Measurements from ENCODE around the gene IRF5. TPM values are rescaled to one million over a fixed set of nuclear protein-coding genes. Genes with fewer than 3 reads are reported as not detected.

The IRF5 gene
- total RNA-seq, 1 experiment from 2014 or later, result 2.4 TPM

DNA sequence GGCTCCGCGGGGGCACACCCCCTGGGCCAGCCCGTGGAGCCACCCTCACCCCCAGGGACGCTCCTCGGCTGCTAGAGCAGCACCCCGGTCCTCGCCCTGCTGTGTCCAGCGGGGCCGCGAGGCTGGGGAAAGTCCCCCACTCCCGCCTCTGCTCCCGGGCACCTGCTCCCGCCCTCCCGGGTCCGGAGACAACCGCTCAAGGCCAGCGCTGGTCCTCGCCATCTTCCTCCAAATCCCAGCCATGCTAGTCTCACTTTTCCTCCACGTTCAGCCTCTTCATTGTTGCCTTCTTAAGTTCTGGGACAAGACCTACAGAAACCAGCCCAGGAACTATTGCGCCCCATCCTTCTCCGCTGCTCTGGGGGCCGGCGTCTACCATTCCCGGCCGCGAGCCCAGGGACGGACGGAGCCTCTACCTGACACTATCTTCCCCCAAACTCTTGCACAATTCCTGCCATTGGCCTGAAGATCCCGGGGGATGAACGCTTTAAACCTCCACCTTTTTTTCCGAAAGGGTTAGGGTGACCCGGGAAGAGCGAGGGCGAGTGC is 22.4 kb upstream of the IRF5 start:
- Histone ChIP-seq H3K9me3 (no peaks in the 10 kb centered on the region), H3K36me3 (no peaks in the 10 kb centered on the region), H3K4me3 (no peak overlapping the region), H3K27me3 (no peaks in the 10 kb centered on the region)
- DNase-seq, result no peak

DNA sequence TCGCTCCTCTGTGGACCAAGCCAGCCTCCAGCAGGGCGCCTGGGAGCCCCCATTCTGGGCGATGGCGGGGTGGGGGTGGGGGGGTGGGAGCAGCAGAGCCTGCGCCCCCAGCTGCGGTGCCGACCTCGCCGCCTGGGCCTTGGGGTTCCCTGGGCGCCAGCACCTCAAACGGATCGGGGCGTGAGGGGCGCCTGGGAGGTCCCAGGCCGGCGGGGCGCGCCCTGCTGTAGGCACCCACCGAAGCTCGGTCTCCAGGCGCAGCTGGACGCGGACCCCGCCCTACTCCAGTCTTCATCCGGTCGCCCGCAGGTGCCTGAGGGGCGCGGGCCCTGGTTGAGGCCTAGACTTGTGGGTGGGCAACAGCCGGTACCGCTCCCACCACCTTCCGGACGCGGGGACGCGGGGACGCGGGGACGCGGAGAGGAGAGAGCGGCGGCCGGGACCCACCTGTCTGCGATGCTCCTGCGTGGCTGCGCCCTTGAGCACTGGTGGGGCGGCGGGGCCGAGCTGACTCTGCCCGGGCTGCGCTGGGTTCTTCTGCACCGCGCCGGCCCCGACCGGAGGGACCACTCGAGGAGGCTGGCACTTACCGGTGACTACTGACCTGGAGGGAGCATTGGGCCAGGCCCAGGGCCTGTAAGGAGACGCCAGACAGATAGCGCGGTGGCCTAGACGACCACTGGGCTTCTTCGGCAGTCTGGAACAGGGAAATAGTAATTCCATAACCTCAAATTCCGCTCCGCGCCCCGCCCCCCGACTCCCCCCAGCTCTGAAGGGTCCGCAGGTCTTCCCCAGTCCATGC is 21.7 kb upstream of the IRF5 start:
- no peak for DNase-seq
- H3K36me3 ChIP-seq, result no peaks in the 10 kb centered on the region
- H3K9me3 ChIP-seq, result no peaks in the 10 kb centered on the region
- no peak overlapping the region for H3K4me3 ChIP-seq
- H3K27me3 ChIP-seq, result no peaks in the 10 kb centered on the region

DNA sequence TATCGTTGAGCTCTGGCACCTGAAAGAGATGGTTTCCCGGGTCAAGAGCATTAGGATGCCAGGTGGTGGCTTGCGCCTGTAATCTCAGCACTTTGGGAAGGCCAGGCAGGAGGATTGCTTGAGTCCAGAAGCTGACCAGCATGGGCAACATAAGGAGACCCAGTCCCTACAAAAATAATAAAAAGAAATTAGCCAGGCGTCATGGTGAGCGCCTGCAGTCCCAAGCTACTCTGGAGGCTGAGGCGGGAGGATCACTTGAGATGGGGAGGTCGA is 21.1 kb upstream of the IRF5 start:
- Histone ChIP-seq H3K27me3 (no peaks in the 10 kb centered on the region), H3K36me3 (no peaks in the 10 kb centered on the region)

DNA sequence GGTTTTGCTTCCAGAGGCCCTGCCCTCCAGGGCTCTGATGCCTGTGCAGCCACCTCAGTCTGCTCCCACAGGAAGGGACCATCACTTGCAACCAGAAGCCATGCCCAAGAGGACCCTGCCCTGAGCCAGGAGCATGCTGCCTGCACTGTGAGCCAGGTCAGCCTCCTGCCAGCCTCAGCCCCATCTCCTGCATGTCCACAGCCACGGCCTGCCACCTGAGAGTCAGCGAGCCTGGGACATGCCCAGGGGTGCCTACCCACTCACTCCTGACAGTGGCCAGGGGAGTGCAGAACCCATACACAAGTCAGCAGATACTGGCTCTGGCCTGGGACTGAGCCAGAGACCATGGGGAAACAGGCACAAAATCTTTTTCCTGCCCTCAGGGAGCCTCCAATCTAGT is 20.6 kb upstream of the IRF5 start:
- Histone ChIP-seq H3K9me3 (no peaks in the 10 kb centered on the region), H3K27me3 (no peaks in the 10 kb centered on the region), H3K4me3 (no peak overlapping the region), H3K36me3 (no peaks in the 10 kb centered on the region)
- DNase-seq, result no peak

More for the DNA sequence above, 21.1 kb upstream of the IRF5 start:
- DNase-seq, result no peak
- Histone ChIP-seq H3K9me3 (no peaks in the 10 kb centered on the region), H3K4me3 (no peak overlapping the region)

DNA sequence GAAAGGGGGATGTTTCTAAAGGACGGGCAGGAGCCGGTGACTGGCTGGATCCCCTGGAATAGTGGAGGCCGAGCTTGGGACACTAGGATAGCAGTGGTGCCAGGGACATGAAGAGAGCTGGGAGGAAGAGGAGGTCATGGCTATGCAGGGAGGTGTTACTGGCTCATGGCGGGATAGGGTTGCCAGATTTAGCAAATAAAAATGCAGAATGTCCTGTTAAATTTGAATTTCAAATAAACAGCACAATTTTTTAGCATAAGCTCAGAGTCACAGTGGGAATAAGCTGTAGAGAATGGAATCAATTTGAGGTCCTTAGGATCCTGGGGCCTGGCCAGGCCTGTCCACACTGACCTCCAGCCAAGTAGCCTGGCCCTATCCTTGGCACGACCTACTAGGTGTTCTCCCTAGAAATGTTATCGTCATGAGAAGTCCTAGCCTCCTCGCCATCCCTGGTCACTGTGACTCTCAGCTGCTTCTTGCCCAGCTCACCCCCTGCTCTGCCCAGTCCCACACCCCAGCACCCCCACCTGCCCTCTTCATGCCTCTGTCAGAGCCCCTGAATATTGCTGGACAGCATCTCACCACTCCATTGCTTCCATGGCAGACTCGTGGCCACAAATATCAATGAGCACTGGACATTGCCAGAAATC is 19.6 kb upstream of the IRF5 start:
- DNase-seq, result no peak
- Histone ChIP-seq H3K36me3 (no peaks in the 10 kb centered on the region), H3K4me3 (no peak overlapping the region), H3K27me3 (no peaks in the 10 kb centered on the region), H3K9me3 (no peaks in the 10 kb centered on the region)

DNA sequence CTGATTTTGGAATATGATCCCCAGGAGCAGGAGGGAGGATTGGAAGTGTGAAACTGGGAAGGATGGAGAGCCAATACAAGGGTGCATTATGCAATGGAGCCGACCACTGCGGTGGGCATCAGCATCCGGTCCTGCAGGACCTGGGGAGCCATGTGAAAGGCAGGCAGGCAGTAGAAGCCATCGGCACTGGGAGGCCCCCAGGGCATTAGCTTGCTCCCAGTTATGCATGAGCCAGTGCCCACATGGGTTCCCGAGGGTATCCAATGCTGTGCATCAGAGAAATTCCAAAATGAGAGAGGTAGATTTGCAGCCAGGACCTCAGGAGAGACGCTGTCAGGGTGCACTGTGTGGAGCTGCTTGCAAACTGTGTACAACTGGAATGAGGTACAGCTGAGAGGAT is 18.5 kb upstream of the IRF5 start:
- Histone ChIP-seq H3K9me3 (no peaks in the 10 kb centered on the region), H3K36me3 (no peaks in the 10 kb centered on the region), H3K4me3 (no peak overlapping the region), H3K27me3 (no peaks in the 10 kb centered on the region)
- no peak for DNase-seq

DNA sequence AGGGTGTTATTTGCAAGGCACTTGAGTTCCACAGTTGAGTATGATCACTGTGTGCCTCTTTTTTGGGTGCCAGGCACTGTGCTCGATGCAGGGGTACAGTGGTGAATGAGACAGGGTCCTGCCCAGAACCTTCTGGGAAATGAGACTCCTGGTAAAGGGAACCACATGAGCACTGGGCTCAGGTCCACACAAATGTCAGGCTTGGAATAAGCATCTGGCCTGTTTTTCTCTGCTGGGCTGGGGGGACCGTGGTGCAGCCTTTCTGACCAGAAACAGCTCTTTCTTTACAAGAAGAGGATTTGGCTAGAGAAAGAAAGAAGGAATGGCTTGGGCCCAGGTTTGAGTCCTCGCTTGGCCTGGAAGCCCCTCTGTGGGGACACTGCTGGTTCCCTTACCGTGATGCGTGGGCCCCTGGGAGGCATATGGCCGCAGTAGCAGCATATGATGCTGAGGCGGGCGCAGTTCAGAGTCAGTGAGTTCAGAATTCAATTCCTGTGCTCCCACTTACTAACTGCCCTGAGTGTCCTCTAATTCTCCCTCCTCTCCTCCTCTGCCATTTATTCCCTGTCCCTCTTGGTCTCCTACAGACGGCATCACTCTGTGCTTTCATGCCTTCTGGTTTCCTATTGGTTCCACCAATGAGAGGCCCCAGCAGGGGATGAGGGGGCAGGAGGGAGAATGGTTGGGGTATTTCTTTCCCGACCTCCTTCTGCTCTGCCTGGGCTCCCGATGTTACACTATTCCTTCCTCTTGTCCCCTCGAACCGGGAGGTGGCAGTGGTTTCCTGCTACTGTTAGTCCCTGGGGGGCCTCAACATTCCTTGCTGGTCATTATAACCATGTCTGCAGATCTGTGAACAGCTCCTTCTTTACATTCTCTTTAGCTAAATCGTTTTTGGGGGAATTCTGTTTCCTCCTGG is 17.6 kb upstream of the IRF5 start:
- Histone ChIP-seq H3K9me3 (no peaks in the 10 kb centered on the region), H3K27me3 (no peaks in the 10 kb centered on the region), H3K36me3 (no peaks in the 10 kb centered on the region), H3K4me3 (no peak overlapping the region)
- no peak for DNase-seq

DNA sequence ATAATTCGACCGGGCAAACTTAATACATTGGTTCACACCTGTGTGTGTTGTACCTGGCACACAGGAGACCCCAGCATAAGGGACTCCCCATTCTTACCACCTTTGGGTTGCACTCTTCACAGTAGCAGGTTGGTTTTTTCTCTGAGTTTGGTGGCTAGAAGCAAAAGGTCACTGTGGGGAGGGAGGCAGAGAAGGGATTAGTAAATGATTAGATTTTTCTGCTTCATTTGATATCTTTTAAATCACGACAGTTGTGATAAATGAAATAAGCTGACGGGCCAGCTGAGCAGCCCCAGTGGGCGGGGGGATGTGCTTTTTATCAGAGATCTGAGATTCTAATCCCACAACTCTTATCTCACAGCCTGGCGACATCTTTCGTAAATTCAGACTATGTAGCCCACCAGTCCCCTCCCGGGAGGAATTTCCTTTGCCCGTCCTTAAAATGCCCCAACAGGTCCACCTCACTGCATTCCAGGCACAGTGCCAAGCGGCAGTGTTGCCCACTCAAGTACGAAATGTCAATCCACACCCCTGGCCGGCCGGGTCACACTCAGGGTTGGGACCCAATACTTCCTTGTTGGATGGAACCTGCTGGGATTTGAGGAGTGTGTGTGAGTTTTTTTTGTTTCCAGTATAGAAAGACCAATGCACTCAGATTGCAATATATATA is 16.7 kb upstream of the IRF5 start:
- no peaks in the 10 kb centered on the region for H3K36me3 ChIP-seq
- no peaks in the 10 kb centered on the region for H3K27me3 ChIP-seq
- no peak overlapping the region for H3K4me3 ChIP-seq
- no peak for DNase-seq
- no peaks in the 10 kb centered on the region for H3K9me3 ChIP-seq

DNA sequence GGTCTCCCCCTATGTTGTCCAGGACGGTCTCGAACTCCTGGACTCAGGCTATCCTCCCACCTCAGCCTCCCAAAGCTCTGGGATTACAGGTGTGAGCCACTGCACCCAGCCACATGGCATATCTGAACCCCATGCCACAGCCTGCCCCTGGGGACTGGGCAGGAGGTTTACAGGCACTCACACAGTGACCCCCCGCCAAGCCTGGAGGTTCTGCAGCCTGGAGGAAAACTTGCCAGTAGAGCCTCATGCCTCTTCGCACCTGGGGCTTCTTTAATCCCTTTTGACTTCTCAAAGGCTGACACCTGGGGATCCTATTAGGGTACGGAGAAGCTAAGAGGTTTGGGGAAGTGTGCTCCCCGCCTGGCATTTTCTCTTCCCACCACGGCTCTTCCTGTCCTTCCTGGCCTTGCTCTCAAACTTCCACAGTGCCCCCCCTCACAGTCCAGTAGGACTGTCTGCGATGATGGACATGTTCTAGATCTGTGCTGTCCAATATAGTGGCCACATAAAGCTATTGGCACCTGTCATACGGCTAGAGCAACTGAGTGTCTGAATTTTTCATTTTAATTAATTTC is 15.8 kb upstream of the IRF5 start:
- H3K9me3 ChIP-seq, result no peaks in the 10 kb centered on the region
- H3K36me3 ChIP-seq, result no peaks in the 10 kb centered on the region
- H3K4me3 ChIP-seq, result no peak overlapping the region
- H3K27me3 ChIP-seq, result no peaks in the 10 kb centered on the region
- no peak for DNase-seq

DNA sequence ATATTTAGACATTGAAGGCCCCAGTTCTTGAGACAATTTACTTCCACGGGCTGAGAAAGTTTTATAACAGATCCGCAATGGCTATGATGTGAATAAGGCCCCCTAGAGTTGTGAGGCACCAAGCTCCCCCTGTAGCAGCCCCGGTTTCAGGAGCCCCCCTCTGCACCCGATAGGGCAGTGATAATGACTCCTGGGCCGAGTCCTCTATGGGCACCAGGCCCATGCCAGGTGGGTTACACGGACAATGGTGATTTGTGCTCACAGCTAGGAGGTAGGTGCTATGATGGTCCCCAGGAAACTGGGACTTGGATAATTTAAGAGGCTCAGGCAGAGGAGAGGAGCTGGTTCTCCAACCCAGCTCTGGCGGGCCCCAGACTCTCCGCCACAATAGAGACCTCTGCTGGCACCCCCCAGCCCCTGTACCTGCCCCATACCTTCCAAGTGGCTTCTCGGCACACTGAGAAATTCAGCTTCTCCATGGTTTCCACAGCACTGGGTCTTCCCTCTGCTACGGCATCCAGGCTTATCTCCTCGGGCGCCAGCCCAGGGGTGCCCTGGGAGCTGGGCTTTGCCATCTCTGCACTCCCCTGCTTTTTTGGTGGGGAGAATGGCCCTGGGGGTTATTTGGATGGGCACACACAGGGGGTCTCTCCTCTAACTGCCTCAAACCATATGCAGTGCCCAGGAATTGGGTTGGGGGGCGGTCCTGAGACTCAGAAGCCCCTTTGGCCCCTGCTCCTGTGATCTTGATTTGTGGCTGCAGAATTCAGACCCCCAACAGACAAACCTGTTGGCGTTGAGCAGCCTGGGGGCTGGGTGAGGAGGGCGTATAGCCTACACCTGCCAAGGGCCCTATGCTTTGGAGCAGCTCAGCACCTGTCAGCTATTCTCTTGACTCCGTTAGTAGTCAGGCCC is 15.0 kb upstream of the IRF5 start:
- H3K4me3 ChIP-seq, result no peak overlapping the region
- H3K27me3 ChIP-seq, result no peaks in the 10 kb centered on the region
- no peaks in the 10 kb centered on the region for H3K9me3 ChIP-seq
- H3K36me3 ChIP-seq, result no peaks in the 10 kb centered on the region
- DNase-seq, result no peak

DNA sequence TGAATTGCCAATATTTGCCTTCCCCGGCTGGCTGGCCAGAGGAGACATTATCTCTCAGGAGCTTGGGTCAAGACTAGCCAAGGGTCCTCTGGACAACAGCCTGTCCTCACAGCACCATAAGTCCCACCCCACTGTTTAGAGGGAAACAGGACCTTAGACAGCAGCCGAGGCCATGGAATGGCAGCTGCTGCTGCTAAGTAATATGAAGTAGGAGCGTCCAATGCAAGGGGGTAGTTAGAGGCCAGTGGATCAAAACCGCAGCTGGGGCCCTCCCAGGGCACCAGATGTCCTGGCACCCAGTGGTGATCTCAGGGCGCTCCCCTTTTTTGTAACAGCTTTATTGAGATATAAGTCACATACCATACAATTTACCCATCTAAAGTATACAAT is 14.3 kb upstream of the IRF5 start:
- no peaks in the 10 kb centered on the region for H3K9me3 ChIP-seq
- DNase-seq, result peak; percentile 12
- H3K27me3 ChIP-seq, result no peaks in the 10 kb centered on the region
- H3K36me3 ChIP-seq, result no peaks in the 10 kb centered on the region
- H3K4me3 ChIP-seq, result no peak overlapping the region

DNA sequence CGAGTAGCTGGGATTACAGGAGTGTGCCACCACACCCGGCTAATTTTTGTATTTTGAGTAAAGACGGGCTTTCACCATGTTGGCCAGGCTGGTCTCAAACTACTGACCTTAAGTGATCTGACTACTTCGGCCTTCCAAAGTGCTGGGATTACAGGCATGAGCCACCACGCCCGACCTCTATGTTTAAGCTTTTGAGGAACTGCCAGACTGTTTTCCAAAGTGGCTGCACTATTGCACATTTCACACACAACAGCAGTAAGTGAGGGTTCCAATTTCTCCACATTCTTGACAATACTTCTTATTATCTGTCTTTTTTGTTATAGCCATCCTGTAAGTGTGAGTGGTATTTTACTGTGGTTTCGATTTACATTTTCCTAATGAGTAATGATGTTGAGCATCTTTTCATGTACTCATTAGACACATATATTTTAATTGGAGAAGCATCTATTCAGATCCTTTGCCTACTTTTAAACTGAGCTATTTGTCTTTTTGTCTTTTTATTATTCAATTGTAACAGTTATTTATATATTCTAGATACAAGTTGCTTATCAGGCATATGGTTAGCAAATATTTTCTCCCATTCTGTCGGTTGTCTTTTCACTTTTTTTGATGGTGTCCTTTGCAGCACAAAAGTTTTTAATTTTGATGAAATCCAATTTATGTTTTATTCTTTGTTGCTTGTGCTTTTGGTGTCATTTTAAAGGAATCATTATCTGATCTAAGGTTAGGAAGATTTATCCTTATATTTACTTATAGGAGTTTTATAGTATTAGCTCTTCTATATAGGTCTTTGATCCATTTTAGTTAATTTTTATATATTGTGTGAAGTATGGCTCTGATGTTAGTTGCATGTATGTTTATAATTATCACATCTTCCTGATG is 12.8 kb upstream of the IRF5 start:
- H3K4me3 ChIP-seq, result no peak overlapping the region
- H3K36me3 ChIP-seq, result no peaks in the 10 kb centered on the region
- no peak for DNase-seq
- H3K9me3 ChIP-seq, result no peaks in the 10 kb centered on the region
- H3K27me3 ChIP-seq, result no peaks in the 10 kb centered on the region

DNA sequence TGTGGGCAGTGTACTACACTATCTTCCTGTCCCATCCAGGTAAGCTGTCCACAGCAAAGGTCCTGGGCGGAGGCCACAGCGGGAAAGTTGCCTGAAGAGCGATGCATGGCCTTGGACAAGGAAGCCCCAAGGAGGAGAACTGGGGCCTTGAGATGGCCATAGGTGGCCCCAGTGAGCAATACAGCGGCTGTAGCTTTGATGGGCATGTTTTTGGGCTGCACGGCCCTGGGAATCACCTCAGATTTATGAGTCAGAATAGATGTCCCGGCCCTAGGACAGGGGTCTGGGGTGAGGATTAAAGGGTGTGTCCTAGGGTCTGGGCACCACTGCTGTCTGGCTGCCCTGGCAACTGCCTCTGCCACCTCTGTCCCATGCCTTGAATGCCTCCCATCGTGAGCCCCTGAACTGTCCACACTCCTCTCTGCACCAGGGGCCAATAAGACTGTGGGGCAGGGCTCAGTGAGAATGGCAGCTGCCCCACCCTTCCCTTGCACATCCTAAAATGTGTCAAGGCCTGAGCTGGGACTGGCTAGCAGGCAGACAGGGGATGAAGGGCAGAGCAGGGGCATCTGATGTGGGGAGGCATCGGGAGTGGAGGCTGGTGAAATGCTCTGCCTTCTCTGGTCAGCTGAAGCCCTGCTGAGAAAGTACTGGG is 9.4 kb upstream of the IRF5 start:
- no peaks in the 10 kb centered on the region for H3K9me3 ChIP-seq
- no peaks in the 10 kb centered on the region for H3K36me3 ChIP-seq
- no peak for DNase-seq
- no peak overlapping the region for H3K4me3 ChIP-seq
- H3K27me3 ChIP-seq, result no peaks in the 10 kb centered on the region
